Measurements from ENCODE around the gene TM9SF3. TPM values are rescaled to one million over a fixed set of nuclear protein-coding genes. Genes with fewer than 3 reads are reported as not detected.

Gene TM9SF3
- total RNA-seq, 1 donor from 2014 or later, result 78.5 TPM

- Histone ChIP-seq H3K36me3 (ENCODE audit: control insufficient read depth, insufficient read depth, low read length) (no peaks in the 10 kb centered on the region), H3K4me3 (ENCODE audit: low read depth, low read length) (peak overlapping the region; percentile 61), H3K27me3 (ENCODE audit: control insufficient read depth, insufficient read depth, low read length) (no peaks in the 10 kb centered on the region)
- TF ChIP-seq CTCF (IDR thresholded peaks at IDR 0.05; ENCODE audit: insufficient read depth, low read length, poor library complexity, severe bottlenecking), result no peak
- no peak for DNase-seq (ENCODE audit: low read depth)
Observed at GRCh38 chr10:96587264-96588059, 650 bp upstream of the TM9SF3 start.

GRCh38 chr10:96585736-96586418, 935 bp downstream of the TM9SF3 start:
- TF ChIP-seq CTCF (IDR thresholded peaks at IDR 0.05; ENCODE audit: insufficient read depth, low read length, poor library complexity, severe bottlenecking), result no peak
- Histone ChIP-seq H3K4me3 (ENCODE audit: low read depth, low read length) (peak overlapping the region; percentile 61), H3K27me3 (ENCODE audit: control insufficient read depth, insufficient read depth, low read length) (no peaks in the 10 kb centered on the region), H3K36me3 (ENCODE audit: control insufficient read depth, insufficient read depth, low read length) (no peaks in the 10 kb centered on the region)
- no peak for DNase-seq (ENCODE audit: low read depth)

- Histone ChIP-seq H3K36me3 (ENCODE audit: control insufficient read depth, insufficient read depth, low read length) (no peaks in the 10 kb centered on the region), H3K4me3 (ENCODE audit: low read depth, low read length) (no peak overlapping the region), H3K27me3 (ENCODE audit: control insufficient read depth, insufficient read depth, low read length) (no peaks in the 10 kb centered on the region)
- no peak for DNase-seq (ENCODE audit: low read depth)
- TF ChIP-seq CTCF (IDR thresholded peaks at IDR 0.05; ENCODE audit: insufficient read depth, low read length, poor library complexity, severe bottlenecking), result no peak
Observed at GRCh38 chr10:96584474-96584873, 2.3 kb downstream of the TM9SF3 start.

- TF ChIP-seq CTCF (IDR thresholded peaks at IDR 0.05; ENCODE audit: insufficient read depth, low read length, poor library complexity, severe bottlenecking), result no peak
- H3K27me3 ChIP-seq (ENCODE audit: control insufficient read depth, insufficient read depth, low read length), result no peaks in the 10 kb centered on the region
- no peak for DNase-seq (ENCODE audit: low read depth)
- no peaks in the 10 kb centered on the region for H3K36me3 ChIP-seq (ENCODE audit: control insufficient read depth, insufficient read depth, low read length)
- no peak overlapping the region for H3K4me3 ChIP-seq (ENCODE audit: low read depth, low read length)
Observed at GRCh38 chr10:96584035-96584434, 2.8 kb downstream of the TM9SF3 start.

GRCh38 chr10:96579133-96579532, 7.7 kb downstream of the TM9SF3 start:
- no peak for TF ChIP-seq CTCF (IDR thresholded peaks at IDR 0.05; ENCODE audit: insufficient read depth, low read length, poor library complexity, severe bottlenecking)
- no peak overlapping the region for H3K4me3 ChIP-seq (ENCODE audit: low read depth, low read length)
- DNase-seq (ENCODE audit: low read depth), result no peak
- no peaks in the 10 kb centered on the region for H3K36me3 ChIP-seq (ENCODE audit: control insufficient read depth, insufficient read depth, low read length)
- no peaks in the 10 kb centered on the region for H3K27me3 ChIP-seq (ENCODE audit: control insufficient read depth, insufficient read depth, low read length)

Measured in kidney epithelial cell (primary cell).